ENCODE measurements around the gene GRIA1.
A peak's percentile ranks its signal among the peaks of the same experiment; 100 is the strongest.

GRIA1 gene

DNA sequence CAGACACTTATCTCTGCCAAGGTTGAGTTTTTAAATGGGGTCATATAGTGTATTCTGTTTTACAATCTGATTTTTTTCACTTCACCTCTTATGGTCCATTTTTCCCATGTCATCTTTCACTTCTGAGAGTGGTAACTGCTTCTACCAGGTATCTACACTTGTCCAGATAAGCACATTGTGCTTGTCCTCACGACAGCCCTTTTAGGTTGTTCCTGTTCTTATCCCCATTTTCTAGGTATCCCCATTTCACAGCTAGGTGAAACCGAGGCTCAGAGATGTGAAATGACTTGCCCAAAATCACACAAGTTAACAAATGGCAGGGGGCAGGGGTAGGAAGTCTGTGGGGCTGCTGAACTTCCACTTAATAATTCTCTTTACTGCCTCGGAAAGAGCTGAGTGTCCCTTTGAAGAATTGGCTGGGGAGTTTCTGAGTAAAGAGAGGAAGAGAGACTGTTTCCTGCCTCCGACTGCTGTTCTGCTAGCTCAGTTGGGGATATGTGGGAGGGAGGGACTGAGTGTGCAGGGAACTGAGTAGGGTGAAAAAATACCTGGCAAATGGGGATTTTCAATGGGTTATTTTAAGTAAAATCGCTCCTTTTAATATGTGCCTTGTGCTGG is 255.4 kb downstream of the GRIA1 start:
- no peak for DNase-seq

DNA sequence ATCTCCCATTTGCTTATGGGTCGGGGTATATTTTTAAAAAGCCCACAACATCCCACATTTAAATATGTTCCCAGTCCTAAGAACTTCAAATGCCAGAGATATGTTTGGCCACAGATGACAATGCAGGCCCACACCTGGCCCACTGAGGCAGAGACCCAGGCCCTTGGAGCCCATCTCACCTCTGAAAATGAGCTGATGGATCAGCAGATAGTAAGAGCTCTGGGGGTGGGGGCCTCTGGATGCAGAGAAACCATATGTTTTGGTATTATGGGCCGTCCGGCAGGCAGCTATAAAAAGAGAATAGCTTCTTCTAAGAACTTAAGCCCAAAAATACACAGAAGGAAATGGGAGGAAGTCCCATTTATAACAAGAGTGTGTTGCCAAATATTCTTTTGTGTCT is 256.0 kb downstream of the GRIA1 start:
- no peak for DNase-seq

DNA sequence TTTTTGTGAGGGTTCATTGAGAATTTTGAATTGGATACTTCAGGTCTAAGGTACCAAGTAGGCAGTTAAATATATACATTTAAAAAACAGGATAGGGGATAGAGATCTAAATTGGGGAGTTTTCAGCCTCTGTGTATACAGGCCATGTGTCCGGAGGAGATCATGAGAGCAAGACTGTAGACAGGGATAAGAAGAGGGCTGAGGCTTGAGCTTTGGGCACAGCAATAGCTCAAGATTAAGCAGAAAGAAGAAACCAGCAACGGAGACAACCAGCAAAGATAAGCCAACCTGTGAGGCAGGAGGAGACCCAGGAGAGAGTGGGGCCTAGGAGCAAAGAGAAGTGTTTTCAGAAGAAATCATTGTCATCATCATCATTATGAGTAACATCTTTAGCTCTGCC is 258.4 kb downstream of the GRIA1 start:
- no peak for DNase-seq

DNA sequence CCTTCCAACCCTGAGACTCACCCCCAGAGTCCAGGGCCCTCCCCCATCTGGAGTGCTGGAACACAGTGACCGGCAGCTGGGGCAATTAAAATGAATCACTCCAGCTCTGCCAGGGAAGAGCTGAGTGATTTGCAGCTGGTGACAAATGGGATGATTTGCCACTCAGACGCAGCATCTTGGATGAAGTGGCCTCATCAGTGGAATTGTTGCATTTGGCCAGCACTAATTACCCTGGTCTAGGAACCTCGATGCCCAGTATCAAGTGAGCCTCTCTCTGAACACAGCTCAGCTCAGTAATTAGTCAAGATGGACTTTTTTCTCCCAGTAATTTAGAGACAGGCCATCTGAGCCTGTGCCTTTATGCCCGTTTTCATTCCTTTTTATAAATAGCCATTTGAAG is 259.5 kb downstream of the GRIA1 start:
- DNase-seq = peak; percentile 92

DNA sequence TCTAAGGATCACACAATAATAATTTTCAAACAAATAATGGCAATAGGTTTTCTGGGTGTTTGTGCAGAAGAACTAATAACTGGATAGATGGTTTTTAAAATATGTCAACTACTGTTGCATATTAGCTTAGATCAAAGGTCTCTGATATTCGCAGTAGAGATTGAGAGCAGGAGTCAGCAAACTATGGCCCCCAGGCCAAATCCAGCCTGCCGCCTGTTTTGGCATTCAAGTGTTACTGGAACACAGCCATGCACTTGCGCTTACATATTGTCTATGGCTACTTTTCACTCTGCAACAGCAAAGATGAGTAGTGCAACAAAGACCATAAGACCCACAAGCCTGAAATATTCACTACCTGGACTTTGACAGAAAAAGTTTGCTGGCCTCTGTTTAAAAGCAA is 260.8 kb downstream of the GRIA1 start:
- DNase-seq = peak; percentile 28

DNA sequence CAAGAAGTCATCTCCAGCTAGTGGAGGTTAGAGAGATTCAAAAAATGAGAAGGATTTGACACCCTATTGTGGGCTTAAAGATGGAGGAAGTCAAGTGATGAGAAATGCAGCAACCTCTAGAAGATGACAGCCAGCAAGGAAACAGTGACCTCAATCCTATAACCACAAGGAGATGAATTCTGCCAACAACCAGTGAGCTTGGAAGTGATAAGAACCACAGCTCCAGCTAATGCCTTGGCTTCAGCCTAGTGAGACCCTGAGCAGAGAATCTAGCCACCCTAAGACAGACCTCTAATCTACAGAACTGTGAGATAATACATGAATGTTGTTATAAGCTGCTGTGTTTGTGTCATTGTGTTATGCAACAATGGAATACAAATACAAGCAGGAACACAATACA is 262.4 kb downstream of the GRIA1 start:
- DNase-seq = peak; percentile 33

DNA sequence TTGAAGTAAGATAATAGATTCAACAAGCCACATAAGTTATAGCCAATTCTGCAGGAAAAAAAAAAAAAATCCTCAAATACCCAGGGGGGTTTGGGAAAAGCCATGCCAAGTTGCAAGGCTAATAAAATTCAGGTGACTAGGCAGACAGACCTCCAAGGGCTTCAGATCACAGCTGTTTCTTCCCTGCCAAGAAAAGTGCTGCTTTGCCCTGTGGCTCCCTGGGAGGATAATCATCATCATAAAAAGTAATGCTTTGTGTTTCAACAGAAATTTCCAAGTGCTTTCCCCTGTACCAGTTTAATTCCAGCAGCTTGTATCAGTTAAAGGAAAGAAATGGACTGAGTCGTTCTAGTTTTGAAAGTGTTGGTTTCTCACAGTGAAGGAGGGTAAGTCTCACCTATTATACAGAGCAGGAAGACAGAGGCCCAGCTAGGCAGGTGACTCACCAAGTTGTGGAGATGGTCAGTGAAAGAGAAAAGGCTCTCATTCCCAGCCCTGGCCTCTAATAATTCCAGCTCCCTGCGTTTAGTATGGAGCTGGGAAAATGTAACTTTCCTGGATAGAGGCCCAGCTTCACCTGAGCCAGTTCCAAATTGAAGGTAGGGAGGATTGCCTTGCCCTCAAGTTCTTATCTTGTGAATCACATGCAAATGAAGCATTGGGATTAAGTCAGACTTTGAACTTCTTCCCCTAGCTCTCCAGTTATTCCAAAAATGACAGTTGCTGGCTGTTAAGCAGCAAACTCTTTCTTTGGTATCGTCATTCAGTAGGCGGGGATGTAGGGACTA is 263.4 kb downstream of the GRIA1 start:
- DNase-seq = peak; percentile 96

DNA sequence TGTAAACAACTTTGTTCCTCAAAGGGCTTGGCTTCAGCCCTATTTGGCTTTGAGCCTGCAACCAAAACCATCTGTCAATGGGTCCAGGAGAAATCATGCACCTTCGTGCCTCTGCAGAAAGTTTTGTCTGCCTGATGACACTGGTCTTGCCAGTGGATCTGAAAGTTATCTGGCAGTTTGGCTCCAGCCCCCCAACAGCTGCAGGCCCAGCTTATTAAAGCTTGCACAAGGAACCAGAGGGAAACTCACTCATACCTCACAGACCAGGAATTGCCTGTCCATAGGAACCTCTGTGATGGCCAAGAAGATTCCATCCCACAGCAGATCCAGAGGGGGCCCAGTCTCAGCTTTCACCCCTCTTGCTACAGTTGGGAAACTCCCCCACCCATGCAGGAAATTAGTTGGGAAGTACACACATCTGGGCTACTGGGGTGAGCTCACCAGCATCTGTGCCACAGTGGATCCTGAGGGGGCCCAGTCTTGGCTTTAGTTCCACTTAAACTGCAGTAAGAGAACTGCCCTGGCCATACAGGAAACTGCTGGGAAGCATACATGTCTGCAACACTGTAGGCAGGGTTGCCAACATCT is 265.5 kb downstream of the GRIA1 start:
- peak; percentile 47 for DNase-seq

DNA sequence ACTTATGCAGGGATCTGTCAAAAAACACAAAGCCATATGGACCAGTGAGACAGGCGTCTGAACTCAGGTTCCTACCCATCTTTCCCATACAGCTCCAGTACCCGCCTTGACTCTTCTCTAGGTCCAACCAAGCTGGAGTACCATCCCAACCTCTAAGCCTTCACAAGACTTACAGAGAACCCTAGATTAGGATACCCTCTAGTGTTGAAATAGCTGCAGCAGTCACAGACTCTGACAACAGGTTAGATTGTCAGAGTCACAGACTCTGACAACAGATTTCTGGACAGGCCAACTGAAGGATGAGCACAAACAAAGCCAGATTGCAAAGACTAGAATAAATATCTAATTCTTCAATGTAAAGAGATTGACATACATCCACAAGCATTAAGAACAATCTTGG is 266.1 kb downstream of the GRIA1 start:
- DNase-seq = no peak

DNA sequence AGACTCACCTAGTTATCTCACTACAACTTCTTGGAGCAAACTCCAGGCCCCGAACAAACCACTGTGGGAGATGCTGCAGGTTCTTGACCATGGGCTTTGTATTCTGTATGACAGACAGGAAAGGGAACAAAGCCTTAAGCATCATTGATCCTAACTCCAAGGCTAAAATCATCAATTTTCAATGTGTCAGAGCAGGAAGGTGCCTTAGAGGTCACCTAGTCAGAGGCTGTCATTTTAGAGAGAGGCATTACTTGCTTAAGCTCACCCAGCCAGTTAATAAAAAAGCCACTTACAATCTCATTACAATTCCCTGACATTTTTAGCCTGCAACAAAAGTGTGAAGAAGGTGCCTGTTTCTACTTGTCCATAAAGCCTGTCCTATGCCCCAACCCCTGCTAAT is 275.5 kb downstream of the GRIA1 start:
- DNase-seq = no peak

DNA sequence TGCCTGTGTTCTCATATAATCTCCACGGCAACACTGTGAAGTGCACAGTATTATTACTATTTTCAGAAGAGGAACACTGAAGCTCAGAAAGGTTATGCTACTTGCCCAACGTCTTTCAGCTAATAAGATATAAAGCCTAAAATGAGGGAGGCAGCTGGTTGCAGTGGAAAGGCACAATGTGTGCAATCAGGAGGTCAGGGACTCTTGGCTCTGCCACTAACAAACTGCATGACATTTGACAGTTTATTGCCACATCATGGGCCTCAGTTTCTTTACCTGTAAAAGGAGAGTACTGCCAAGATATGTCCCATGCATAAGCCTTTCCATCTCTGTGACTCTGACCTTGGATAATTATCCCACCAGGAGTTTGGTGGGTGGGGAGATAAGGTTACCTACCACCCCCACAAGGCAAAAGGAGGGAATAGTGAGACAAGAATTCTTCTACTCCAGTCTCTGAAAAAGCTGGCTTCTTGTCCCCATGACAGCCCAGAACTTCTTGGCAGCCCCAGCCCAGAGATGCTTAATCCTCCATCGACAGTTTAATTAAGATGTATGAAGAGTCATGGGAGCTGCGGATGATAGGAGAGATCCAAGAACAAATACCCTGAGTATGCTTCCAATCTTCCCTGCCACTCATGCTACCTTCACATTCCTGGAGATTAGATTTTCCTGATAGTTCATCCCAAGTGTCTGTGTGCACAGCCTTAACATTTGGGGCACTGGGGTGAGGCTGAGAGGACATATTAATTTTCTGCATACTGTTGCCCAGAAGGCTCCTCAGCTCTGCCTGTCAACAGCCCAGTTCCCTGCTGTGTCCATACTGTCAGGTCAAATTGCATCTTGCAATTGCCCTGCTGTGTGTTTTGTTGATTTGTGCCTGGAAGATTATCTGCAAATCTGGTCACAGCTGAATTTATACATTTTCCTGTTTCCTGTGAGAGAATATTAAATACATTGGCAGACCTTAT is 277.0 kb downstream of the GRIA1 start:
- peak; percentile 79 for DNase-seq

DNA sequence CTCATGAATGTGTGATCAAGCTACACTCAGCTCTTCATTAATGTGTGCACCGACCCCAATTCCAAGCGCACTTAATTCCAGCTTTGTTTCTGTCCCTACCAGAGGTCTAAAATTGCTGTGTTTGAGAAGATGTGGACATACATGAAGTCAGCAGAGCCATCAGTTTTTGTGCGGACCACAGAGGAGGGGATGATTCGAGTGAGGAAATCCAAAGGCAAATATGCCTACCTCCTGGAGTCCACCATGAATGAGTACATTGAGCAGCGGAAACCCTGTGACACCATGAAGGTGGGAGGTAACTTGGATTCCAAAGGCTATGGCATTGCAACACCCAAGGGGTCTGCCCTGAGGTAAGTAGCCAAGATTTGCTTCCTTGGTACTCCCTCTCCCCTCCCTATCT is 279.6 kb downstream of the GRIA1 start:
- DNase-seq = no peak

DNA sequence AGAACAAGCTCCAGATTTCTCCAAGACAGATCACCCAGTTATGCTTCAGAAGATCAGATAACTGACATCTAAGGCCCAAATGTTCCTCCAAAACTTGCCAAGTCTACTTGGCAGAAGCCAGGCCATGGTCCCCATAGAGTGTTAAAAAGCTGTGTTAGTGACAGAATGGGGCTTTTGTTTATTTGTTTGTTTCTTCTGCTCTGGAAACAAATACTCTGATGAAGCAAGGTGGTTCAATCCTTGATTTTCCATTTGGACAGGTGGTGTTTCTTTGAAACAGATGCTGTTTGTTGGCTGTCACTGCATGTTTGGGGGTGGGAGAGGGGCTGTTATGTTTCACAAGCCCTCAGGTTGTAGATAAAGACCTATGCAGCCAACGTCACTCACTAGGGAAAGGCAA is 284.2 kb downstream of the GRIA1 start:
- no peak for DNase-seq

DNA sequence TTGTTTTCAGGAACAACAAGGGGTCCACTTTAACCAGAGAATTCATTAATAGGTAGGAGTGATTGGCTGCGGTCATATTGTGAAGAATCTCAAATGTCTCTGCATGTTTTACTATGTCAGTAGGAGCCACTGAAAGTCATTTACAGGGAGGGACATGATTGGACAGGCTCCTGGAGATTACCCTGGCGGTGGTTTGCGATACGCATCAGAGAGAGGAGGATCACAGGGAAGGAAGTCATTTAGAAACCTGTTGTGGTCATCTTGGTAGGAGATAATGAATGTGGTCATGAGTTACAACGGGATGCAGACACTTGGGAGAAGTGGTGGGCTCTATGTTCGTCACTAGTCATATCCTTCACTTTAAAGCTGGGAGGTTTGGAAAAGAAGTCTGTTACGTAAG is 285.5 kb downstream of the GRIA1 start:
- no peak for DNase-seq

DNA sequence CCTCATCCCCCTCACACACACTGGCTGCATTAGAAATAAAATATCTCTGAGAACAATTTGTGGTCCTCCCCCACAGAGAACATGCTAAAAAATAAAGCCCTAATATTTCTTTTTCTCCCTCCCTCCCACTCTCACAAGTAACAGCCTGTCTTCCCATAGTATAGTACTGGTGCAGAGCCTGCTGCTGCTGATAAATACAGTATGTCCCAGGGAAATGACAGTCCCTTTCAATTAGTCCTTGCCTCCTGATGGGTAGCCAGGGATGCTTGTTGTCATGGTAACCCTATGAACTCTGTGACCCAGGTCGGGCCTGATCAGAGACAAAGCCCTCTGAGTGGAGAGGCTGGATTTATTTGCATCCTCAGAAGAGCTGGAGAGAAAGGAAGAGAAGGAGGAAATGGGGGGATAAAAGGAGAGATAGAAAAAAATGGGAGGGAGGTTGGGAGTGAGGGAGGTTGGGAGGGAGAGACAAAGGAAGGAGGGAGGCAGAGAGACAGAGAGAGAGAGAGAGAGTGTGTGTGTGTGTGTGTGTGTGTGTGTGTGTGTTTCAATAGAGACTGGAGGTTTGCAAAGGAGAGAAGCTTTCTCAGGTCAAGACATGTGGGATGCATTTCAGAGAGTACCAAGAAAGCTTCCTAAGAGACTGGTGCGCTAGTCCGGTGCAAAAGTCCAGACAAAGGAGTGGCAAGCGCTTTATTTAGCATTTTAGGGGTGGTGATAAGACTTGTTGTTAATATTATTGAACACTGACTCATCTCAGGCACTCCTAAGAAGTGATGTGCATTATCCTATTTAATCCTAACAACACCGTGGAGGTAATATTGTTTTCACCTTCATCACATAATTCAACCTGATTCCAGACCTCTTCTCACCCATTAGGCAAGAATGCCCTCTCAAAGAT is 287.5 kb downstream of the GRIA1 start:
- peak; percentile 53 for DNase-seq

DNA sequence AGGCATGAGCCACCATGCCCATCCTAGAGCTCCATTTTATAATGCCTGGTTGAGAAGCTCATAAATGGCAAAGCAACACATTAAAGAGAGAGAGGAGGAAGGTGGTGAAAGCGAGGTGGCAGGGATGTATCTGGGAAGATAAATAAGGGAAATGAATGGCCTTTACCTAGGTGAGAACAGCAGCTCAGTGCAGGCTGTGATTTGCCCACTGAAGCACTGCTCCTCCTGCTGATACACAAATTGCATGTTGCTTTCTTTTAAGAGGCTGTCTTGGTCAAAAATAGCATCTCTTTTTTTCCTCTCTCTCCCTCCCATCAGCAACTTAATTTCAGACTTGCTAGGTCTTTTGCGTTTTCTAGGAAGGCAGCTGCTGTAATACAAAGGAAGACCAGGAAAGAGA is 289.4 kb downstream of the GRIA1 start:
- DNase-seq = no peak

DNA sequence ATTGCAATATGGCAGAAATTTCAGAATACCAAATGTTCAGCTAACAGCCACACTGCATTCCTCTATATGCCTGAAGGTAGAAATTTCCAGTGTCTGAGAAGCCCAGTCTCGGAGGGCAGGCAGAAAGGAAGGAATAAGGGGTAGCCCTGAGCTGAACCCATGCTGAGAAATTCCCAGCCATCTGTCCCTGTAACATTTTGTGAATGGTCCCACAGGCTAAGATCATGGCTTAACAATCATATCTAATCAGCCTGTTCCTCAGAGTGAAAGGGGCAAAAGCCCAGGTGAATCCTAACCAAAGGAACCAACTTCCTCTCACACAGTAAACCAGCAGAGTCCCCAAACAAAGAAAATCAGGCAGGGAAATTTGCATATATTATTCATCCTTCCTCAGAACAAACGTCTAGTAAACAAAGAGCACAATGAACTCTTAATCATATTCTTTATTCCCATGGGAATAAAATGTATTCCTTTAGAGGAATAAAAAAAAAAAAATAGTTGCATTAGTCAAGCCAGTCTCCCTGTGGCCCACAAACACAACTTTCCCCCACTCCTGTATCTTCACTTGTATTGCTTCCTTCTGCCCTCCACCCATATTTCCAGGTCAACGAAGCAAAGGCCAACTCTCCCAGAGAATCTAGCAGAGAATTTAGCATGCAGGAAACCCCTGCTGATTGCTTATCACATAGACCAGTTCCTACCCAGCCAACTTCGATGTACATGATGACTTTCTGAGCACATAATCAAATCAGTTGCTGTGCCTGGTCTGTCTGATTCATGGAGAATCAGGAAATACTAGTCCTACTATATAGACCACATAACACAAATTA is 290.6 kb downstream of the GRIA1 start:
- no peak for DNase-seq

DNA sequence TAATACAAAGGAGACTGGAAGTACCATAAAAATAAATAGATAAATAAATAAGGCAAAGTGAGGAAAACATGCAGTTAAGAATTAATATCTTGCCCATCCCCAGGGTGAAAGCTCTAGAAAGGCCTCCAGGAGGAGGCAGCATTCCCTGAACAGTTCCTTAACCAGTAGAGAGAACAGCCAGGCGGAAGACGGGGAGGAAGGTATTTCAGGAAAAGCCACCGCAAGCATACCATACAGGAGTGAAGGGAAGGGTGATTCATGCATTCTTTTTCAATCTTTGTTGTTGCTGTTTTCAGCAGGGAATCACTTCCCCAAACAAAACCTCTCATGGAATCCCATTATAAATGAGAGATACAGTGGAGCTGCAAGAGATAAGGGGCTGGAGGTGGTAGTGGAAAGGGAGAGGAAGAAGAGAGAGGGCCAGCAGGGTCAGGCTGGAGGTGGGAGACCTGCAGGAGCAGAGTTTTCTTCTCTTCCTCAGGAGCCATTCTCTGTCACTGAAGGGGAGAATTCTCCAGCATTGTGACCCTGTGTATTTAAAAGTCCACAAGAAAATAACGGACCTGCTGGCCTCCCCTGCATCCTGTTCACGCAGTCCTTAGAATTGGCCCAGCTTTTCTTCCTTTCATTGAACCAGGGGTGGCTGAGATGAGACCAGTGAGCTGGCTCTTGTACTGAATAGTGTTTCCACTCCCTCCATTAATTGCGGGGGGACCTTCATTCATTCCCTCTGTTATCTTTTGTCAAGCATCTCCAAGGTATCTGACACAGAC is 292.3 kb downstream of the GRIA1 start:
- no peak for DNase-seq

DNA sequence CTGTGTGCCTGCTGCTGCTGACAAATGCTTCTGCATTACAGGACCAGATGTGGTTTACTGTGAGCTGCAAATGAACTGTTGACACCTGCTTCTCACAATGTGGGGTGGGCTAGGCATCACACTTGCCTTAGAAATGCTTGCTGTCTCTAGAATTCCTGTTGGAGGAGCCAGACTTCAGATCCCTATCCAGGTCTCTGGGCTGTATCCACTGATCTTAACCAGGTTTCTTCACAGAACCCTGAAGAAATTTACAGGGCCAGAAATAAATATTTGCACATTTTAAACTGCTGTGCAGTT is 292.8 kb downstream of the GRIA1 start:
- peak; percentile 36 for DNase-seq

DNA sequence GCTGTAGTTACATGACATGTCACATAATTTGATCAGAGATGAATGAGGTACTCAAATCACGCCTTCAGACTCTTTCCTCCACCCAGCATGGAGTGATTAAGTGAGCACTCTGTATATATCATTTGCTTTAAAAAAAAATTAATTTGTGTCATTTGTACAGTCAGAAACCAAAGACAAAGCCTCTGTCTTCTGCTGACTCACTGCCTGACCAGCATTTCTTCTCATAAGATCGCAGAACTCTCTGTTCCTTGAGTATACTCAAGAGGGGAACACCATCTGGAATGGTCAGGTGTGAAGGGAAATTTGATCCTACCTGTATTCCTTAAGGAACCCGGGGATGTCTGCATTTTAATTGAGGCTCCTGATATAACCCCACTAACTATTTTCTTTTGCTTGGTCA is 293.8 kb downstream of the GRIA1 start:
- peak; percentile 35 for DNase-seq

DNA sequence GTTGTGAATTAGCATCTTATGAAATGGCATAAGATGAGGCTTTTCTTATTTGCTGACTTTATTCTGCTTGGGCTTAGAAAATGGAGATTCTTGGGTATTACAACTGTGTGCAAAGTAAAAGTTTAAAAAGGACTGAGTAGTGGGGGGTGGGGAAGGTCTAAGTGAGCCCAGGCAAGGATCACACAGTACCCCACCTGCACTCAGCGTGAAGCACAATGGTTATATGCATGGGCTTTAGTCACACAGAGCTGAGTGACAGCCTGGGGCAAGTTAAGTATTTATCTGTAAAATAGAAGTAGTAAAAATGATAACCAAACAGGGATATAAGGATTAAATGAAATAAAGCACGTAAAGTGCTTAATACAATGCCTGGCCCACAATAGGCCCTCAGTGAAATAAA is 300.9 kb downstream of the GRIA1 start:
- DNase-seq = no peak
